Glutamatergic neuron (in vitro differentiated cells): ENCODE measurements around the gene SYNJ2. TPM values are rescaled to one million over a fixed set of nuclear protein-coding genes. Genes with fewer than 3 reads are reported as not detected.
"Not testable (repeated sequence)": the region's sequence is repeated elsewhere in the genome, so short reads cannot be mapped to it uniquely, and the experiment has no call there.

Source experiments
- DNase-seq: peaks from one replicate; pipeline ENCODE4 v3.0.0; 2022
- H3K27ac Mint-ChIP-seq: one replicate; pipeline ENCODE4 v1.8.0; 2020; ENCODE audit warnings: mild to moderate bottlenecking, mixed read lengths, inconsistent platforms; ENCODE audit not compliant: unreplicated experiment
- H3K27me3 Mint-ChIP-seq: one replicate; pipeline ENCODE4 v1.8.0; 2020; ENCODE audit warnings: mild to moderate bottlenecking, moderate library complexity, mixed read lengths, inconsistent platforms; ENCODE audit not compliant: unreplicated experiment
- H3K36me3 Mint-ChIP-seq: one replicate; pipeline ENCODE4 v1.8.0; 2020; ENCODE audit warnings: mild to moderate bottlenecking, mixed read lengths, inconsistent platforms; ENCODE audit not compliant: unreplicated experiment
- H3K4me1 Mint-ChIP-seq: one replicate; pipeline ENCODE4 v1.8.0; 2020; ENCODE audit warnings: mild to moderate bottlenecking, low read depth, mixed read lengths, inconsistent platforms; ENCODE audit not compliant: unreplicated experiment
- H3K4me3 Mint-ChIP-seq: one replicate; pipeline ENCODE4 v1.8.0; 2020; ENCODE audit warnings: mild to moderate bottlenecking, mixed read lengths, inconsistent platforms; ENCODE audit not compliant: unreplicated experiment
- H3K9me3 Mint-ChIP-seq: one replicate; pipeline ENCODE4 v1.8.0; 2020; ENCODE audit warnings: mild to moderate bottlenecking, moderate library complexity, mixed read lengths, inconsistent platforms; ENCODE audit not compliant: unreplicated experiment
- CTCF ChIP-seq: fragments of 200-600 bp; sonication (generic); IDR thresholded peaks from one replicate; pipeline ENCODE4 v1.5.0; 2021; ENCODE audit not compliant: partially characterized antibody, unreplicated experiment
- long read RNA-seq: library from polyadenylated mRNA; unstranded; transcript quantifications from one replicate; pipeline ENCODE4 v2.0.0, GENCODE V29; 2020; ENCODE audit not compliant: unreplicated experiment
- total RNA-seq: library from RNA; stranded (reverse); fragmentation: NEBNext Ultra II Directional; extraction: Animal tissue kit (Norgen Biotek cat#: 25700); gene quantifications from one replicate; pipeline ENCODE4 v1.2.1, GENCODE V29; 2021; ENCODE audit not compliant: unreplicated experiment

The SYNJ2 gene
- total RNA-seq = 2.4 TPM
- long read RNA-seq, partial matches to known transcripts = 1 of 1 reads
- long read RNA-seq, other reads (novel, unspliced or antisense) = 0 of 1 reads

GRCh38 chr6:157981395-157982101 is at the start of gene SYNJ2:
SYNJ2 (plus strand) TSS chr6:157981863; CDS start chr6:157981962, 99 bp downstream.
- H3K27me3 Mint-ChIP-seq = peaks cover 12% of the 10 kb centered on the region

GRCh38 chr6:157935786-157936185 is 45.9 kb upstream of the SYNJ2 start:
- no peak overlapping the region for H3K4me3 Mint-ChIP-seq
- H3K9me3 Mint-ChIP-seq = peaks cover 2% of the 10 kb centered on the region
- peaks cover 7% of the 10 kb centered on the region for H3K4me1 Mint-ChIP-seq
- TF ChIP-seq CTCF = no peak
- H3K27me3 Mint-ChIP-seq = no peaks in the 10 kb centered on the region
- DNase-seq = no peak
- no peak overlapping the region for H3K27ac Mint-ChIP-seq
- H3K36me3 Mint-ChIP-seq = no peaks in the 10 kb centered on the region

More at GRCh38 chr6:157981395-157982101, at the start of gene SYNJ2:
- Mint-ChIP-seq H3K9me3 (peaks cover 7% of the 10 kb centered on the region), H3K4me3 (peak within 1 kb of the TSS; percentile 80), H3K36me3 (no peaks in the 10 kb centered on the region), H3K27ac (peak within 1 kb of the TSS; percentile 38), H3K4me1 (peaks cover 8% of the 10 kb centered on the region)
- DNase-seq = peak; percentile 85
- TF ChIP-seq CTCF = peak; percentile 39

GRCh38 chr6:157937318-157937717 is 44.3 kb upstream of the SYNJ2 start:
- Mint-ChIP-seq H3K9me3 (peaks cover under 1% of the 10 kb centered on the region), H3K27ac (no peak overlapping the region), H3K4me3 (no peak overlapping the region), H3K27me3 (no peaks in the 10 kb centered on the region), H3K36me3 (no peaks in the 10 kb centered on the region), H3K4me1 (peaks cover 11% of the 10 kb centered on the region)
- TF ChIP-seq CTCF = no peak
- DNase-seq = no peak

GRCh38 chr6:157937916-157938315 is 43.7 kb upstream of the SYNJ2 start:
- Mint-ChIP-seq H3K4me1 (peaks cover 11% of the 10 kb centered on the region), H3K4me3 (no peak overlapping the region), H3K27ac (no peak overlapping the region), H3K9me3 (no peaks in the 10 kb centered on the region), H3K36me3 (no peaks in the 10 kb centered on the region), H3K27me3 (no peaks in the 10 kb centered on the region)
- no peak for TF ChIP-seq CTCF
- no peak for DNase-seq

GRCh38 chr6:157940375-157941036 is 41.2 kb upstream of the SYNJ2 start:
- not testable (repeated sequence) for H3K9me3 Mint-ChIP-seq, H3K27ac Mint-ChIP-seq, DNase-seq, H3K4me3 Mint-ChIP-seq, H3K27me3 Mint-ChIP-seq, H3K36me3 Mint-ChIP-seq
- H3K4me1 Mint-ChIP-seq = peaks cover 11% of the 10 kb centered on the region
